DMS153 (cell line): ENCODE measurements around the gene ZNF518B.
"Not testable (repeated sequence)": the region's sequence is repeated elsewhere in the genome, so short reads cannot be mapped to it uniquely, and the experiment has no call there.

Experiments used
- DNase-seq: peaks from one replicate; lab custom pipeline; 2025; lab: John Stamatoyannopoulos, UW

Gene ZNF518B

DNA sequence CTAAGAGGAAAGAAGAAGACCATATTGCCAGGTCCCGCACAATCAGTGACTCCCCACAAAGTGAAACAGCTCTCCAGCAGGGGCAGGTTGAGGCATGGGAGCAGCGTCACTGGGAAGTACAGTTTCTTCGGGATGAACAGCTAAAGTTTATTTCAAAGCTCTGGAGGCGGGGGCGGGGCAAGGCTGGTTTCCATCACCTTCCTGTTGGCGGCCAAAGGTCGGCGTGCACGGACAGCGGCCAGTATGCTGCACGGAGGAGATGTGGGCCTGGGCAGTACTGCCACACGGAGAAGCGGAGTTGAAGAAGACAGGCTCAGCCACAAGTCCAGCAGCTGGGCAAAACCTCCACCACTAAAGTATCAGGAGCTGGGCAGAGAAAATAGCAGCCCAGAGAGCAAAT, 951 bp upstream of the ZNF518B start:
- no peak for DNase-seq

DNA sequence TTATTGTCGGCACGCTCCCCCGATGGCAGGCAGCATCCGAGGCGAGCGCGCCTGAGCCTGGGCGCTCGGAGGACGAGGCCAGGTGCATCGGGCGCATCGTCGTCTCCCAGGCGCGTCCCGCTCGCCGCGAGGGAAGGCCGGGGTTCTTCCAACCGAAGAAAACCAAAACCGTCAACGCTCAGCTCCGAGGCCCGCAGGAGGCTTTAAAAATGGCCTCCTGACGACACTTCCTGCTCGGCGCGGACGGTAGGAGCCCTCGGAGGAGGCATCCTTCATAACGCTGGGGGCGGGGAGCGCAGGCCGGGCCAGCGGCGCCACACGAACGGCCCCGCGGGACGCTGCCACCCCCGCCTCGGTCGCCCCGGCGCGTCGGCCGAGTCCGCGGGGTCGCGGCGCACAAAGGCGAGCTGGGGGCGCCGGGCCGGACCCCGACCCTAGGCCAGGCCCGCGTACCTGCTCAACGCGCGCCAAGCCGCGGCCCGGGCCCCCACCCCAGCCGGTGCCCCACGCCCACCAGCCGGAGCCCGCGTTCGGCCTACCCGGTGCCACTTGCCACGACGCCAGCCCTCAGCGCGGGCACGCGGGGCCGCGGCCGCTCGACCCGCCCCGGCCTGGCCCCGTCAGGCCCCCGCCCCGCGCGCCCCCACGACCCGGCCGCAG, 501 bp downstream of the ZNF518B start:
- DNase-seq: no peak

DNA sequence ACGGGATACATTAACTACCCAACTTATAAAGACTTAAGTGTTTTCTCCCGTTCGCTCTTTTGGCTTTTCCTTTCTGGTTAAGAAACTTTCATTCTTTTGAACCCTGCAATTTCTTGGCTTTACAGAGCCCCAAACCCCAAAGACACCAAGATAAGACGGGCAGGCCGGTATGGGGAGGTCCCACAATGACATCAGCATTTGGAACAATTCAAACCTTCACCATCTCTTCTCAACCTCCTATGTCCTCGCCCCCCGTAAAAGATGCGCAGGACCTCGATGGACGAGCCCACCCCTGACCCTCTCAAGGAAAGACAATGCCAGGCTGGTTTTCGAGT, 999 bp downstream of the ZNF518B start:
- DNase-seq: no peak

GRCh38 chr4:10455133-10455532, 2.1 kb downstream of the ZNF518B start:
- no peak for DNase-seq

GRCh38 chr4:10454726-10455125, 2.5 kb downstream of the ZNF518B start:
- no peak for DNase-seq

DNA sequence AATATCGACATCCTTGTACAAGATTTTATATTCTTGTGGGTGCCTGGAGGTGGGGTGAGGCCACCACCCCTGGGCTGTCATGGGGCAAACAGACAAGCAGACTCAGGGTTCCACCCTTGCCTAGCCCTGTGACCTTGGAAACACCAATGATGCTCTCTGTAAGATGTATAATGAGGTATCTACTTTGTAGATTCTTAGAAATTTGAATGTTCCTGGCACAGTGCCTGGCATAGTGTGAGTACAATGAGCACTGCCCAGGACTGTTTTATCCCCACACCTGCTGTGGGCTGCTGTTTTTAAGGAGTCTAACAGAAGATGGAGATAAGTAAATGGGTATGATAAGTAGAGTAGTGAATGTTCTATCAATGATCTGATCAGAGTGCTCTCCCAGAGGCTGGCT, 3.1 kb downstream of the ZNF518B start:
- no peak for DNase-seq

DNA sequence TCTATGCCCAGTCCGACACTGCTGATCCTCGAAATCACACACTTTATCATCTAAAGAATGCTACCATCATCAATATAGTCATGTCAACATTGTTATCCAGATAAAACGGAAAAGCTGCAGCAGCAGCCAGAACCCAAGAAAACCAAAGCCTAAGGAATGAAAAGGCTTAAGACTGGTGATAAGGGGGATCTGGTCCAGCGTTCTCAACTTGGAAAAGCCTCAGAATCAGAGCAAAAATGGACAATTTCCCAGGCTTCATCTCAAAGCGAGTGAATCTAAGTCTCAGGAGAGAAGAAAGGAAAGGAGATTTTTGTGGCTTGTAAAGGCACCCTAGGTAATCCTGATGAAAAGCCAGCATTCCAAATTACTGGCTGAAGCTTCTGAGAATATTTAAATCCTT, 8.2 kb downstream of the ZNF518B start:
- DNase-seq: no peak

GRCh38 chr4:10442976-10443375, 14.2 kb downstream of the ZNF518B start:
- no peak for DNase-seq

- DNase-seq: no peak
Observed at GRCh38 chr4:10441512-10441911, 15.7 kb downstream of the ZNF518B start.

GRCh38 chr4:10438924-10439323, 18.3 kb downstream of the ZNF518B start:
- no peak for DNase-seq

DNA sequence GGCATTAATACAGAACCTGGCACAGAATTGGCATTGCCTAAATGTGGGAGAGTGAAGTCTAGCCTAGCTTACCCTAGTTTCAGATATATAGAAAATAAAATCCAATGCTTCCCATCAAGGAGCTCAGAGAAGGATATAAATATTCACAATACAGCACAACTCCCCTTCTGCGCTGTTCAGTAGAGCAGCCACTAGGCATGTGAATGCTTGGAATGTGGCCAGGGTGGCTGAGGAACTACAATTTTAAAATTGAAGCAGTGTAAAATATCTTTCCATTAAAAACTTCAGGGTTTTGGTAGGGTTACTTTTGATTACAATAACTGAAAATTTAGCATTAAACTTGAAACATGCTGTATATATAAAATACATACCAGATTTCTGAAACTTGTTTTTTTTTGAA, 19.5 kb downstream of the ZNF518B start:
- DNase-seq: no peak

- DNase-seq: not testable (repeated sequence)
Observed at GRCh38 chr4:10427680-10428079, 29.5 kb downstream of the ZNF518B start.

GRCh38 chr4:10421344-10422055, 35.7 kb downstream of the ZNF518B start:
- peak; percentile 5 for DNase-seq

- DNase-seq: no peak
Observed at GRCh38 chr4:10417740-10418139, 39.5 kb downstream of the ZNF518B start.

DNA sequence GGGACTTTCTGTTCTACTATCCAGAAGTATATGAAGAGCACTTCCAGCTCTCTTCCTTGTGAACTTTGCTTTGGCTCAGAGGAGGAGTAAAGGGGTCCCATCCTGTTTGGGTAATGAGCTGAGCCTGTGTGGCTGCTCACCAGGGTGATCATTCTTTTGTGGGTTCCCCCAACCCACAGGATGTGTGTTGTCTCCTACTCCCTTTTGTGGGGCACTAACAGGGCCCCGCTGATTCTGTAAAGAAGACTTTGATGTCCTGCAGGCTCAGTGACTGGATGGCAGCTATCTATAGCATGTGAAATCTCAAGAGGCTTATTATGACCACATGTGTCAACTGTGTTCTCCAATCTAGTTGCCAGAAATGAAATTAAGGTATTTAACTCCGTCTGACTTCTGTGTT, 40.8 kb downstream of the ZNF518B start:
- no peak for DNase-seq

DNA sequence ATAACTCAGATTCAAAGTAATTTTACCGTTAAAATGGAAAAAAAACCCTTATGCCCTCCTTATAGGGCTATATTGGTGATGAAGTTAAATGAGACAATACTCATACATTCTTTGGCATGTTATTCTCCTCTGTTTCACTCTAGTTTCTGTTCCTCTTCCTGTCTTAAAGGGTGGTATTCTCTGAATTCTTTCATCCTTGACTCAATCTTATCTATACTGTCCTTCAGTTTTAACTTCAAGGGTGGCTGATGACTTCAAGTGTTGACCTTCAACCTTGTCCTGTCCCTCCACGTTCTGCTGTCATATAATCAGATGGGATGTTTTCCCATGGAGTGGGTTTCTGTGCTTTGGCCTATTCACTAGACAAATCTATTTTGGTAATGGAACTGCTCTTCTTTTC, 44.0 kb downstream of the ZNF518B start:
- DNase-seq: no peak

GRCh38 chr4:10405672-10406071, 51.6 kb downstream of the ZNF518B start:
- no peak for DNase-seq

DNA sequence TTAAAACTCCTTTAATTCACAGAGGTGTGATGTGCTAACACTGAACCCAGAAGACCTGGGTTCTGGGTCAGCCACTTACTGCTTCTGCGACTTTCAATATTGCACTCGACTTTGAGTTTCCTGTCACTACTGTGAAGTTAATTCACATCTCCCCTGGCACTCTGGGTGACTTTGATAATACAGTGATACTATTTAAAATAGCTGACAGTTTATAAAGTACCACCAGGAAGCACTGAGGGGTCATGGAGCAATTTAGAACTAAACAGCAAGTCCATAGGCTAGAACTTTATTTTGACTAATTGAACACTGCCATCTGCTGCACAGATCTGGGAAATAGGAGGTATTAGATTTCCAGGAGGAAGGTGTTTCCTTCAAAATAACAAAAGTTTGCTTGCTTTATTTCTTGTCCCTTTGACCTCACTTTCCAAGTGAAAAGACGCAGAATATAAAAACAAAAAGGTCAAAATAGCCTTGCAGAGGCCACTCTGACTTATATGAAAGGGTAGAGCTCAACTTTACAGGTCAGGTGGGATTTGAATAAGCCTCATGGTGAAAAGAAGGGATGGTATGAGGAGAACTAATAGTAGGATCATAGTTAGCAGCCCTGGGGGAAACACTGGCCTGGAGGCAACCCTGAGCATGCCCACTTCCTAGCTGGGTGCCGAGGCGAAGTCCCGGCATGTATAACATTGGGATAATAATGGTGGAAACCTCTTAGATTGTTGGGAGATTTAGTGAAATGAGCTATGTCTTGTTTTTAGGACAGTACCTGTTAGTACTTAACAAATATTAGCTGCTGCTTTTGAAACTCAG, 53.4 kb downstream of the ZNF518B start:
- DNase-seq: peak; percentile 11

GRCh38 chr4:10395971-10396580, 61.1 kb downstream of the ZNF518B start:
- no peak for DNase-seq
